Choroid plexus epithelial cell (primary cell): ENCODE results near the gene VPS35L.
"Not testable (repeated sequence)": the region's sequence is repeated elsewhere in the genome, so short reads cannot be mapped to it uniquely, and the experiment has no call there.

Experiments used
- DNase-seq: peaks from one replicate; pipeline ENCODE4 v3.0.0-alpha.2; 2010; ENCODE audit warnings: low read depth
- H3K4me3 ChIP-seq: 2 replicates; pipeline ENCODE4 v1.5.1; 2011; ENCODE audit warnings: low read depth, mild to moderate bottlenecking, control low read depth, low read length, moderate library complexity
- CTCF ChIP-seq: conservative IDR thresholded peaks from 2 replicates; pipeline ENCODE4 v1.5.1; 2011; ENCODE audit warnings: low read depth, mild to moderate bottlenecking, control low read depth, inconsistent platforms, low read length, moderate library complexity

Gene VPS35L

GRCh38 chr16:19666477-19666876, 111.0 kb downstream of the VPS35L start:
- DNase-seq, result no peak

GRCh38 chr16:19672378-19672777, 116.9 kb downstream of the VPS35L start:
- H3K4me3 ChIP-seq, result no peak overlapping the region
- DNase-seq, result peak; percentile 41
- no peak for TF ChIP-seq CTCF

More at GRCh38 chr16:19666477-19666876, 111.0 kb downstream of the VPS35L start:
- no peak overlapping the region for H3K4me3 ChIP-seq
- no peak for TF ChIP-seq CTCF

- no peak for TF ChIP-seq CTCF
- H3K4me3 ChIP-seq, result no peak overlapping the region
- DNase-seq, result no peak
These were observed 119.0 kb downstream of the VPS35L start for GRCh38 chr16:19674485-19674884.

- no peak for DNase-seq
- no peak for TF ChIP-seq CTCF
- no peak overlapping the region for H3K4me3 ChIP-seq
These were observed 121.9 kb downstream of the VPS35L start for GRCh38 chr16:19677402-19677801.

GRCh38 chr16:19678804-19679203, 123.3 kb downstream of the VPS35L start:
- H3K4me3 ChIP-seq, result no peak overlapping the region
- TF ChIP-seq CTCF, result no peak
- no peak for DNase-seq

- not testable (repeated sequence) for DNase-seq, H3K4me3 ChIP-seq
These were observed 123.8 kb downstream of the VPS35L start for GRCh38 chr16:19679281-19679680.

GRCh38 chr16:19680881-19681340, 125.4 kb downstream of the VPS35L start:
- no peak for DNase-seq
- peak; percentile 48 for TF ChIP-seq CTCF
- no peak overlapping the region for H3K4me3 ChIP-seq

GRCh38 chr16:19681637-19682036, 126.1 kb downstream of the VPS35L start:
- no peak for DNase-seq
- TF ChIP-seq CTCF, result no peak

More at GRCh38 chr16:19681637-19682036, 126.1 kb downstream of the VPS35L start:
- no peak overlapping the region for H3K4me3 ChIP-seq
